Activated naive CD8-positive, alpha-beta T cell treated with anti-CD3 and anti-CD28 coated beads, Interleukin-2, amount 50 U/mL, for 16 hours (primary cell): ENCODE results near the gene KAT14.
"Not testable (repeated sequence)": the region's sequence is repeated elsewhere in the genome, so short reads cannot be mapped to it uniquely, and the experiment has no call there.

Experiments used
- DNase-seq: peaks from one replicate; pipeline ENCODE4 v3.0.0-alpha.2; 2020; ENCODE audit warnings: low read depth, low spot score

KAT14 gene

DNA sequence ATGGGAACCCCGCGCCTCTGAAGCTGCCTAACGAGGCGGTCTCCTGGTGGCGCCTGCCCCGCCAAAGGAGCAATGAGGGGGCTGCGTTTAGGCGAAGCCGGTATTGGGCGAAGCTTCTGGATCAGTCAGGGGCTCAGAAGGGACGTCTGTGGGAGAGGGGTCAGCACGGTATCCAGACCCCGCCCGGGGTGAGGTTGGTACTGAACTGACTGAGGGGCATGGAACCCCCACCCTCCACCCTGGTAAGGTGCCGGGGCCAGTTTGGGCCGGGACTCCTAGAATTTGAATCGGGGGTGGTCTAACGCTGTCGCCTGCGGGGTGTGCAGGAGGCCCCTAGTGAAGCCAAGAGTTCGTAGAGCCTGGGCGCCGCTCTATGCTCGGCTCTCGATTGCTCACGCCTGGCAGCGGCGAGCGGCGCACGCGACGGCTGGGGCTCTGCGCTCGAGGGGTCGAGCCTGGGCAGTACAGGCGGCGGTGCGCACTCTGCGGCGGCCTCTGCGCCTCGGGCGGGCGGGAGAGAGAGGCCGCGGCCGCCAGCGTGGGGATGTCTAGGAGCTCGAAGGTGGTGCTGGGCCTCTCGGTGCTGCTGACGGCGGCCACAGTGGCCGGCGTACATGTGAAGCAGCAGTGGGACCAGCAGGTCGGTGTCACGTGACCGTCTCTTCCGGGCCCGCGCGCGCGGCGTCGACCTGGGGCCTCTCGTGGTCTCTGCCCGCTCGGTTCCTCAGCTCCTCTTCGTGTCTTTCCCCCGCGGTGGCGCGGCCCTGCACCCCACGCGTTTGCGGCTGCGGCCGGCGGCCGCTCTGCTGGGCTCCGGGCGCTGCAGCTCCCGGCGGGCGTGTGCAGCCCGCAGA lies at the start of gene KAT14, which contains the start of gene PET117:
TSS of gene KAT14 (plus strand) at position 452 of the 854 bp plus-strand sequence. CDS start 4,798 bp downstream, outside the sequence.
TSS of gene PET117 (plus strand) at position 452 of the 854 bp plus-strand sequence. CDS start at position 545, 93 bp downstream.
- DNase-seq = peak; percentile 81

DNA sequence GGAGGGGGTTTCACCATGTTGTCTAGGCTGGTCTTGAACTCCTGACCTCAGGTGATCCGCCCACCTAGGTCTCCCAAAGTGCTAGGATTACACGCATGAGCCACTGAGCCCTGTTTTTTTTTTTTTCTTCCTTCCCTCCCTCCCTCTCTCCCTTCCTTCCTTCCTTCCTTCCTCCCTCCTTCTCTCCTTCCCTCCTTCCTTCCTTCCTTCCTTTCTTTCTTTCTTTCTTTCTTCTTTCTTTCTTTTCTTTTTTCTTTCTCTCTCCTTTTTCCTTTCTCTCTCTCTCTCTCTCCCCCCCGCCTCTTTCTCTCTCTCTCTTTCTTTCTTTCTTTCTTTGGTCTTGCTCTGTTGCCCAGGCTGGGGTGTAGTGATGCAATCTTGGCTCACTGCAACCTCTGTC lies 49.4 kb upstream of the KAT14 start:
- not testable (repeated sequence) for DNase-seq

DNA sequence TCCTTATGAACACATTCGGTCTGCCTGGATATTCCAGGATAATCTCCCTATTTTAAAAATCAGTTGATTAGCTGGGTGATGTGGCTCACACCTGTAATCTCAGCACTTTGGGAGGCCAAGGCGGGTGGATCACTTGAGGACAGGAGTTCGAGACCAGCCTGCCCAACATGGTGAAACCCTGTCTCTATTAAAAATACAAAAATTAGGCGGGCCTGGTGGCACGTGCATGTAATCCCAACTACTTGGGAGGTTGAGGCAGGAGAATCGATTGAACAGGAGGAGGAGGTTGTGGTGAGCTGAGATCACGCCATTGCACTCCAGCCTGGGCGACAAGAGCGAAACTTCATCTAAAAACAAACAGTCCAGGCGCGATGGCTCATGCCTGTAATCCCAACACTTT lies 48.8 kb upstream of the KAT14 start:
- DNase-seq = not testable (repeated sequence)

GRCh38 chr20:18090044-18090443 lies 47.6 kb upstream of the KAT14 start:
- DNase-seq = no peak

- DNase-seq = no peak
Measured at GRCh38 chr20:18090477-18090876, 47.2 kb upstream of the KAT14 start.

GRCh38 chr20:18091623-18092022 lies 46.0 kb upstream of the KAT14 start:
- DNase-seq = no peak

DNA sequence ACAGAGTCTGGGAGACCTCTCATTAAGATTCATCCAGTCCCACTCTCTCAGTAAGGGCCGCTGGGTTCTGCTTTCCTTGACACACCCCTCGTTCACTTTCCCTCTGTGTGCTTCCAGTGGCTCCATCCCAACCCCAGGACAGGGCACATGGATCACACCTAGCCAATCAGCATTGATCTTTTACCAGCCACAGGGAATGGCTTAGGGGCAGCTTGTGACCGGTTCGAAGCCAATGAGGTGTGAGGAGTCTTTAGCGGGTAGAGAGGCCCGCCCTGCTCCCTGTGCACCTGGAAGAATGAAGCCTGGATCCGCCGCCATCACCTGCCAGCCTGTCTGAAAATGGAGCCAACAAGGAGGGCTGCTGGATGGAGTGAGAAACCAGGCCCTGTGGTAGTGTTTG lies 44.8 kb upstream of the KAT14 start:
- DNase-seq = no peak

- no peak for DNase-seq
Measured at GRCh38 chr20:18093388-18093787, 44.3 kb upstream of the KAT14 start.

GRCh38 chr20:18094191-18094590 lies 43.5 kb upstream of the KAT14 start:
- no peak for DNase-seq

GRCh38 chr20:18100569-18100968 lies 37.1 kb upstream of the KAT14 start:
- DNase-seq = not testable (repeated sequence)

- DNase-seq = no peak
Measured at GRCh38 chr20:18101125-18101810, 36.4 kb upstream of the KAT14 start.

DNA sequence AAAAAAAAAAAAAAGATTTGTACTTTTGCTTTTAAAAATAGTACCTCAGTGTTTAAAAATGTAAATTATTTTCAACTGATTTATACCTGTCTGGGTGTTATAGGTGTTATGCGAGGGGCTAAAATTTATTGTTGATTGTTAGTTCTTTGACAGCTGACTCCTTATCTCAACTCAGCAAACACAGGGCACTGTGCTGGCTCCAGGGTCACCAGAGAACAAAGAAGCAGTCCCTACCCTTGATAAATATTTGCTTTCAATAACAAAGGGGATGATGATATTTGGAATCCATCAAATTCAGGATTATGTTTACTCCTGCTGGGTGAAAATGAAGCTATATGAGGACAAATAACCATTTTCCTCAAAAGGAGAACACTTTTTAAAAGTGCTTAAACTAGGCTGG lies 34.2 kb upstream of the KAT14 start:
- no peak for DNase-seq

GRCh38 chr20:18108326-18108725 lies 29.3 kb upstream of the KAT14 start:
- no peak for DNase-seq

DNA sequence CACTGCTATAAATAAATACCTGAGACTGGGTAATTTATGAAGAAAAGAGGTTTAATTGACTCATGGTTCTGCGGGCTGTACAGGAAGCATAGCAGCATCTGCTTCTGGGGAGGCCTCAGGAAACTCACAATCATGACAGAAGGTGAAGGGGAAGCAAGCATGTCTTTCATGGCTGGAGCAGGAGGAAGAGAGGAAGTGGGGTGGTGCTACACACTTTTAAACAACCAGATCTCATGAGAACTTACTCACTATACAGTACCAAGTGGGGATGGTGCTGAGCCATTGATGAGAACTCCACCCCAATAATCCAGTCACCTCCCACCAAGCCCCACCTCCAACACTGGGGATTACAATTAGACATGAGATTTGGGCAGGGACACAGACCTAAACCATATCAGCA lies 9.1 kb upstream of the KAT14 start:
- DNase-seq = not testable (repeated sequence)

DNA sequence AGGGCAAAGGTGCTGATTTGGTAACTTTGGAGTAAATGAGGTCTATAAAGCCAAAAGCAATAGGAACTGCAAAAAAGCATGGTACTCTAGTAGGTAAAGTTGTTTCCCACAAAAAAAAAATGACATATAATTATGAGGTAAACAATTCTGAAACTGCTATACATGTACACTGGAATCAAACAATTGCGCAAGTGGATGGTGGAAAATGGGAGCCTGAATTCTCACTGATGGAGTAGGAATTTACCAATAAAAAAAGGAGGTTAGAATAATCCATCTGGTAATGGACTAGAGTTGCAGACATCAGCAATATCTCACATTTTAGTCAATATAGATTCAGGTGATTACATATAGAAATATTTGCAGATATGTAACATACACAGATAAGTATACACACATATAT lies 5.0 kb upstream of the KAT14 start:
- DNase-seq = no peak

DNA sequence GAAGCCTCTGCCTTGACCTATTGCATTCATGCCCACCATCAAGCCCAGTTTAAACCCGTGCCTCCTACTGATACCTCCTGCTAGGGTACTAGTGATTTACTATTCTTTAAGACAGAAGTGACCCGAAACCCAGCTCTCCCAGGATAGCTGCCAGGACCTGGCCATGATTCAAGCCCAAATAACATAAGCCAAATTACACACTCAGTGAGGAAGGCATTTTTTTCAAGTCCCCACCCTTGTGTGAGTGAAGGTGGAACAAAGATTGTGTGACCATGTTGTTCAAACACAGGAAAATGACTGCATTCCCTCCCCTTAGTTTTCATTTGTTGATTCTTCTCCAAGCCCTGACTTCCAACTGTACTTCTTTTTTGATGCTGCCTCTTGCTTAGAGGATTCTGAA lies 3.7 kb upstream of the KAT14 start:
- no peak for DNase-seq

GRCh38 chr20:18138266-18138582 lies 561 bp downstream of the KAT14 start:
- DNase-seq = no peak

- no peak for DNase-seq
Measured at GRCh38 chr20:18138639-18139583, 1.2 kb downstream of the KAT14 start.

- no peak for DNase-seq
Measured at GRCh38 chr20:18139832-18140231, 2.2 kb downstream of the KAT14 start.

- no peak for DNase-seq
Measured at GRCh38 chr20:18144541-18145099, 7.0 kb downstream of the KAT14 start.

DNA sequence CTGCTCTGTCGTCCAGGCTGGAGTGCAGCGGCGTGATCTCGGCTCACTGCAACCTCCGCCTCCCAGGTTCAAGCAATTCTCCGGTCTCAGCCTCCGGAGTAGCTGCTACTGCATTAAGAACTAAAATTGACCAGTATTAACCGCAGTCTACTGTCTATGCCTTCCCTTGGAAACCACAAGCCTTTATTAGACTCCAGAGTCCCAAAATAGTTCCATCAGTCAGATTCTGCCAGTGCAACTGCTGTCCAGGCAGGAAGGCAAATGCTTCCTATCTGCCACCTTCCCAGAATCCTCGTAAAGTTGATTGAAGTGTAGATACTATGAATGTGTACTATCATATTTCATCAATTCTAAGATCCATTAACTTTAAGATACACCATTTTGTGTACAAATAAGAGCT lies 16.7 kb downstream of the KAT14 start:
- DNase-seq = no peak

GRCh38 chr20:18156045-18156444 lies 18.4 kb downstream of the KAT14 start:
- DNase-seq = no peak
